Activated CD4-positive, alpha-beta T cell treated with anti-CD3 and anti-CD28 coated beads, Interleukin-2, Interleukin-6, amounts not matched to agents 100 ng/mL and 50 ng/mL, durations not matched to agents 16 hours and 8 hours (primary cell): ENCODE measurements around the gene OSBPL1A.

ENCODE experiments used
- DNase-seq: peaks from one replicate; pipeline ENCODE4 v3.0.0-alpha.2; 2020

OSBPL1A gene

DNA sequence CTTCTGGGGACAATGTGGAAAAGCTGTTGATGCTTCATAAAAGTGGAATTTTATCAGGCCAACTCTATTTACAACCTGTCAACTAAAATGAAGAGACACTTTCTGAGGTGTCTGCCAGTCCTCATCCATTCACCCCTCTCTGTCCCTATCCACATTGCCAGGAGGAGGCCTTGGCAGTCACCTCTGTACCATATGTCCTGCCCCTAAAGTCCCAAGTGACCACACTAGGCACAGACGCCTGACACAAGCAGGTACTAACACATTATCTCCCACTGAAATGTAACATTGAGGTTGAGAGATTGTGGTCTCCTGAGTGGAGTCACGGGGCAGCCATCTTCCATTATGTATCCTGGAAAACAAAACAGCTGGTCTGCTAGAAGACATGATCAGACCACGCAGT lies 71.4 kb downstream of the OSBPL1A start:
- no peak for DNase-seq

DNA sequence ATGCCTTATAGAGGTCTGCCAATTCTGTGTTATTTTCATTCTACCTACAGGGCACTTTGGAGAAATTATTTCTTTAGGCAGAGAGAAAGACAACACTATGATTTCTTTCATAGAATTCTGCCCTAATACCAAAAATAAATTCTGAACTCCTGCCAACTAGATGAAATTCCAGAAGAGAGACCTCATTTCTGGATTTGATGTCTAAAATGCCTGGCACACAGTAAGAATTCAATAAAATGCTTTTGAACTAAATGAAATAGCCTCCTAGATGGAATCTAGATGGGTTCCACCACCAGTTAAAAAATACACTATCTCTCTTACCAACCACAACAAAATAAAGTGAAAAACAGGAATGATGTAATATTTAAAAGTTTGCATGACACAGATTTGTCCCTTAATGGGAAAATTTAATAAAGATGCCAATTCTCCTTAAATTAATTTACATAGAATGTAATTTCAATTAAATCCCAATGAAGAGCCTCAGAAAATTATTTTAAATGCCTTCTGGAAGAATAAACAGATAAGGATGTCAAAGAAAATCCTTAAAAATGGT lies 75.0 kb downstream of the OSBPL1A start:
- DNase-seq, result no peak

DNA sequence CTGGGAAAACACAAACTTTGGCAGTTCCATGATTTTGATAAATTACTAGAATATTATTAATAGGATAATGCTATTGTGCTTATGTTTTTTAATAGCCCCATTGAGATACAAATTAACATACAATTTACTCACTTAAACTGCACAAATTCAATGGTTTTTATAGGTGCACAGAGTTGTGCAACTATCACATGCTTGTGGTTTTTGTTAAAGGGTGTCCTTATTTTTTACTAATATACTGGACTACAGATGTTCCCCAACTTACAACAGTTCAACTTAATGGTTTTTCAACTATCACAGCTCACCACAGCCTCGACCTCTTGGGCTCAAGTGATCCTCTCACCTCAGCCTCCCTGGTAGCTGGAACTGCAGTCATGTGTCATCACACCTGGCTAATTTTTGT lies 76.6 kb downstream of the OSBPL1A start:
- no peak for DNase-seq

DNA sequence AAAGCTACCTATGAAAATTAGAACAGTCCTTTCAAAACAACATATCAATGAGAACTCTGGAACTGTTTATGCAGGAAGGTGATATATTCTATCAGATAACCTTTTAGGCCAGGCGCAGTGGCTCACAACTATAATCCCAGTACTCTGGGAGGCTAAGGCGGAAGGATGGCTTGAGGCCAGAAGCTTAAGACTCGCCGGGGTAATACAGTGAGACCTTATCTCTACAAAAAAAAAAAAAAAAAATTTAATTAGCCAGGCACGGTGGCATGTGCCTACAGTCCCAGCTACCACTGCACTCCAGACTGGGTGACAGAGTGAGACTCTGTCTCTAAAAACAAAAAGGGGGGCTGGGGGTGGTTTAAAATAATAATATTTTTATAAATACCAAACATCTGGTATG lies 77.9 kb downstream of the OSBPL1A start:
- DNase-seq, result no peak

DNA sequence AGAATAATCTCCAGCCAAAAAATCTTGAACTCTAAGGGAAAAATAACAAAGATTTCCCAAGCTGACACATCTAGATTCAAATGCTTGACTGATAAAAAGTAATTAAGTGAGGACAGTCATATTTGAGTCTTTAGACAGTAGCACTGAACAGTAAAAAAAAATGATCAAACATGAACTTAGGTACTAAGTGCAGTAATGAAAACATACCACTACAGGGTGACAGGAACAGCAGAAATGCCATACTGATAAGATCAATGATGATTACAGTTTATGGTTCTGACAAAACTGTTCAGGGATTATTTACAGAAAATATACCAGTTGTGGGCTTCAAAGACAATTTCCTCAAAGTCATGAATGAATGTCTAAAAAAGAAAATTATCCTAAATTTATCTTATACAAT lies 80.3 kb downstream of the OSBPL1A start:
- no peak for DNase-seq

DNA sequence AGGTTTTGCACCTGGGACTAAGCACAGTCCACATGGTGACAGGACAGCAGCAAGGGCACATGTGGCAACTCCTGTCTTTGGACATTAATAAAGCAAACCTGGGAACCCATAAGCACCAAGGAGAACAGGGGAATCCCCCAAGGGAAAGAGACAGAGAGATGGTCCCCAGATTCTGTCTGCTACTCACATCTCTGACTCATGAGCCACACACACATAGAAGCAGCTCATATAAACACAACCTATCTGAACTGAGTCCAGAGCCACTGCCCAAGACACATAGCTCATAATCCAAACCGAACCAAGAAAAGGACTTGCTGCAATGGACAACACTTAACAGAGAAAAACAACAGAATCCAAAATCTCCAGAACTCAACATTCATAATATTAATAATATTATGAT lies 82.5 kb downstream of the OSBPL1A start:
- no peak for DNase-seq

DNA sequence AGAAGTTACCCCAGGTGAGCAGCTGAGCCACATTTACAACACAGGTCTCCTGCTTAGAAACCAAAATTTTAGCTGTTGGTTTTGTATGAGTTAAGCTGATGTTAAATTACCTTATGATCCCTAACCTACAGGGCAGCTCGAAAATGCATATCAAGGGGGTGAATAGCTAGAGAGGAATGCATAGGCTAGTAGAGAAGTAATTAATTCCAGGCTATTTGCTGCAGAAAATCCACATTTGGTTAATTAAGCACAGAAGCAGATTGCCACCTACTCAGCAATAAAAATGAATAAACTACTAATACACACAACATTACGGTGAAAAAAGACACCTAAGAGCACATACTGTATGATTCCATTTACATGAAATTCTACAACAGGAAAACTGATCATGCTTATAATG lies 91.4 kb downstream of the OSBPL1A start:
- DNase-seq, result no peak

DNA sequence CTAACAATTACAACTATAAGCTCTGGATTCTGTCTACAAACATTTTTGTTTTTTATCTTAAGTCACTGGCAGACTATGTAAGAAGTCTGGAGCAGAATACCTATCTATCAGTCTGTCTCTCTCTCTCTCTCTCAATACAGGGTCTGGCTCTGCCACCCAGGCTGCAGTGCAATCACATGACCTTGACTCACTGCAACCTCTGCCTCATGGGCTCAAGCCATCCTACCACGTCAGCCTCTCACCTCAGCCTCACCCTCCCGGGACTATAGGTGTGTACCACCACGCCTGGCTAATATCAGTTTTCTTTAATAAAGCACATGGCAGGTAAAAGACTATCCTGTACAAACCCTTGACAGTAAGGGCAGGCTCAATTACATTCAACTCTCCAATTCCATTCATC lies 96.9 kb downstream of the OSBPL1A start:
- no peak for DNase-seq

DNA sequence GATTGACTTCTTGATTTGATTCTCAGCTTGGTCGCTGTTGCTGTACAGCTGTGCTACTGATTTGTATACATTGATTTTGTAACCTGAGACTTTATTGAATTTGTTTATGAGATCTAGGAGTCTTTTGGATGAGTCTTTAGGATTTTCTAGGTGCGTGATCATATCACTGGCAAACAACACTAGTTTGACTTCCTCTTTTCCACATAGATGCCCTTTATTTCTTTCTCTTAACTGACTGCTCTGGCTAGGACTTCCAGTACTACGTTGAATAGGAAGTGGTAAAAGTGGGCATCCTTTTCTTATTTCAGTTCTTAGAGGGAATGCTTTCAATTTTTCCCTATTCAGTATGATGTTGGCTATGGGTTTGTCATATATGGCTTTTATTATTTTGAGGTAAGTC lies 101.3 kb downstream of the OSBPL1A start:
- no peak for DNase-seq

DNA sequence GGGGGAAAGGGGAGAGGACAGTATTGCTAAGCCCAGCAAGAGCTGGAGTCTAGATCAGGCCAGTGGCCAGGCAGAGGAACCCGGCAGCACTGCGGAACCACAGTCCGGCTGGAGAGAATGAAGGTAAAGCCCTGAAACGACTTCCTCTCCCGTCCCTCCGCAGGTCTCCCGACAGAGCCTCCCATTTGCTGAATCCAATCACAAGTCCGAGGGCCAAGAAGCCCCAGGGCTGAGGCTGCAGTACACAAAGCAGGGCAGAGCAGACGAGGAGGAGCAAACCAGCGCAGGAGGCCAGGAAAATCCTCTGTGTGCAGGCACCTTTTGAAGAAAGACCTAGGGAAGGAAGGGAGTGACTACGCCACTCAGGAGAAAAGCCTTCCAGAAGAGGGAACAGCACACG lies 104.4 kb downstream of the OSBPL1A start:
- no peak for DNase-seq

DNA sequence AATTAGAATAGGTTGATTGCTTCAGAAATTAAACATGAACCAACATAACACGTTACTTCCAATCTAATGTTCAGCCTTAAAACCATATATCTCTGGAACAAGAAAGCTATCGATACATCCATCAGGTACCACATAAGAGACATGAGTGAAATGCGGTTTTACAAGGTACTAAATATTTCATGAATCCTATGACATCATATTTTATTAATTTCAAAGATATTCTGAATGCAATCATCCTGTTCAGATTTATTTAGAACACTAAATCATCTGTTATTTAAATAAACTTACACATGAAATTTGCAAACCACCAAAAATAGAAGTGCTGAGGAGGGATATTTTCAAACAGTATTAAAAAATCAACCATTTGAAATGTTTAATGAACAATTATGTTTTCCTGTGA lies 119.0 kb downstream of the OSBPL1A start:
- no peak for DNase-seq

DNA sequence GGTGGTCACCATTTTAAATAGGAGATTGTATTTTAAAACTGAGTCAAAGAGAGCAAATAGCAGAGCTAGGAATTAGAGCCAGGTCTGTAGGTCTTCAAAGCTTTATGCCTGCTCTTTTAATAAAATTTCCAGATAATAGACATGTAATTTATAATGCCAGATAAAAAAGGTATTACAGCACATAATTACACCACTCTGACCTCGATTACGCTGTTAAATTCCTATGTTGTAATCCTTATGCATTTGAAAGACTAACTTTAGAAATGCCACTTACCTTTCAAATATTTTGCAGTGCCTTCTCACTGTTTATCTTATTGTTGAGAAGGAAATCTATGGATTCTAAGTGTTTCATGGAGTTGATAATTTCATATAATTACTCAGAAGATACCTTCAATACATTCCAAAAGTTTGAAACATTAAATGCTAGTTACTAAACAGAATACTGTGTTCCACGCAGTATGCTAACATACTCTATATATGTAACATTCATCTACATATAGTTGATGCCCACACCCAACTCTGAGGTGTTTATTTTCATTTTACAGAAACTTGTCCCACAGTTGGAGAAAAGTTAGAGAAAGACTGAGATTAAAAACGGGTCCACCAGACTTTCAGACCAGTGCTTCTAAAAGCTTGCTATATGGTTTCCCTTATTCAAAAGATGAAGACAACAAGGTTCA lies 120.0 kb downstream of the OSBPL1A start:
- DNase-seq, result no peak

DNA sequence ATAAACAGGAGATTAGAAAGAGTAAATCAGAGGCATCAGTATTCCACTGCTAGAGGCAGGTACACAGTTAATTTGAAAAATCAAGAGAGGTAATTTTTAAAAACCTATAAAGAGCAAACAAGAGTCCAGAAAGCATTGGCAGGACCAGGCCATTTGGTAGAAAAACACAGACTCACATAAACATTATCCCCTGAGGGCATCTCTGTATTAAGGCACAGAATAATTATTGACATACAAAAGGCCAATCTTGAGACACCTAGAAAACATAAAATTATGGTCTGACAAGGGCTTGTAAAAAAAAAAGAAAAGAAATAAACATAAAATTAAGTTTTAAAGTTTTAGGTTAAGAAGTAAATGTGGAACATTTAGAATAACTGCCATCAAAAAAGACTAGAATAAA lies 120.6 kb downstream of the OSBPL1A start:
- DNase-seq, result no peak

DNA sequence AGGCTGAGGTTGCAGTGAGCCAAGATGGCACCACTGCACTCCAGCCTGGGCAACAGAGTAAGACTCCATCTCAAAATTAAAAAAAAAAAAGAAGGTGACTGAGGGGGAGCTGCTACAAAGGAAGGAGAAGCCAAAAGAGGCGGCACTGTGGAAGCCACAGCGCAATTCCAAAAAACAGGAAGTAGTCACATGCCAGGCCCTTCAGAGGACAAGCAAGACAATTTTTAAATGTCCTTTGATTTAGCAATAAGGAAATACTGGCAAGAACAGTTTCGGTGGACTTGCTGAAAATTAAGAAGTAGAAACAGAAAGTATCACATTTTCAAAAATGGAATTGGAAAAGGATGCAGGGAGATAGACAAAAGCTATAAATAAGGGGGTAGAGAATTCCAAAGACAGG lies 122.8 kb downstream of the OSBPL1A start:
- DNase-seq, result no peak

DNA sequence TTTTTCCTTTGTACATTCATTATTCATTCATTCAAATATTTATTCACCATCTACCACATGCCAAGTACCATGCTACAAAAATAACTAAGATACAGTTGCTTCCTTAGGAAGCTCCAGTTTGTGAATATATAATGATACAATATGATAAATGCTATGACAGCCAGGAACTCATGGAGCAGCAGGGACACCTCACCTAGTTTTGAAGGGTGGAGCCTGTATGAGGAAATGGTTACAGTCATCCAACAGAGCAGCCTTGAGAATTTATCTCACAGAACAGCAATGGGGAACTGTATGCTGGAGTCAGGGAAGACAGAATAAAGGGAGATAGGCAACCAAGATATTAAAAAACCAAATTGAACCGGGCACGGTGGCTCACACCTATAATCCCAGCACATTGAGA lies 124.0 kb downstream of the OSBPL1A start:
- no peak for DNase-seq

DNA sequence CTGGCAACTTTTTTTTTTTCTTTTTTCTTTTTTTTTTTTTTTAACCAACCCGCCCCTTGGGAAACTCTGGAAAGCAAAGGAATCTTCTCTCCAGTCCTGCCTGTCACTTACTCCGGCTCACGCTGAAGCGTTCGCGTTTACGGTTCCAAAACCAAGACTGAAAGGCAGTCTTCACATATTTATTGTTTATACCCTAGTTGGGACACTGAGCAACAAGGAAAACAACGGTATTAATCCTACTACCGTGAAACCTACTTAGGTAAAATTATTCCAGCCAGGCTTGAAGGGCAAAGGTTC lies 125.4 kb downstream of the OSBPL1A start:
- no peak for DNase-seq

DNA sequence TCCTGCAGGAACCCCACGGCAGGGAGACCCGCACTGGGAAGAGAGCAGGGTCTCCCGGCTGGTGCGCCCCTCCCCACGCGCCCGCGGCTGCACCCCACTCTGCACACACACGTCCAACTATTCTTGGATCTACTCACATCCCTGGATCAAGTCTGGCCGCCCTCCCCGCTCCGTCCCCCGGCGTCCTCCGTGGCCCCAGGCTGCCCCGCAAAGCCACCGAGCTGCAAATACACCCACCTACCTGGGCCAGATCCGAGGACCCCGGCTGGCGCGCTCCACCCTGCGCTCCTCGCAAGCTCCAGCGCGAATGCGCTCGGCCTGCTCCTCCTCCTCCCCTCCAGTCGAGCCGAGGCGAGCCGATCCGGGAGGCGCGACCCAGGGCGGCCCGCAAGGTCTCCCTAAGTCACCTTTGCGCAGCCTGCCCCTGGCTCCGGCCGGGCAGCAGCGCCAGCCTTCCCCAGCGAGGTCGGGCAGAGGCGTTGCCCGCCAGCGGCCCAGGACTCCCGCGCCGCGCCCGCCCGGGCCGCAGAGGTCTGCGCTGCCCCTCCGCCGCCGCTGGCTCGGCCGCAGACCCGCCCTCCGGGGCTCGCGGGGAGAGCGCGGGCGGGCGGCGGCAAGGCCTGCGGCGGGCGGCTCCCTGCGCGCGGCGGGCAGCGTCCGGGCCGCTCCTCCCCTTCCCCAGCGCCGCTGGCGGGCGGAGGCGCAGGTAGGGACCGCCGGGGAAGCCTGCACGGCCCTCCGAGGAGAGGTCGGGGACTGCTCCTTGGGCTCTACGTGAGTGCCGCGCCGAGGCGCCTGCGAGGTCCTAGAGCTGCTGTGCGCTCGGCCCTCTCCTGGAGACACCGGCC lies 126.0 kb downstream of the OSBPL1A start:
- peak; percentile 58 for DNase-seq

DNA sequence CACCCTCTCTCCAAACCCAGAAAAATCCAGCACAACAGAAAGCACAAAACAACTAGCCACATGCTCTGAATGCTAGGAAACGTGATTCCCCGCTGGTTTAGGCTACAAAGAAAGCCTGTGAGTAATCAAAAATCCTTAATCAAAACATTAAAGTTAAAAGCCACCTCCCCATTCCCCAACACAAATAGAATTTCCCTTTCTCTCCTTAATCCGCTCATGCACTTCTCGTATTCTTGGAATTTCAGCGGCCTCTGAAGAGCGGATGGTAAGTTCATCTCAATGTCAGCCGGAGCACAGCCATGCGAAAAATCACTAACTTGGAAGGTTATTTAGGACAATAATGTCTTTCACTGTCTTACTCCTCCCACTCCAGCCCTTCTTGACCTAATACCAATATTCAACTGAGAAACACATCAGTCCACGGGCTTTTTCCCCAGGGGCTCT lies 126.7 kb downstream of the OSBPL1A start:
- no peak for DNase-seq

DNA sequence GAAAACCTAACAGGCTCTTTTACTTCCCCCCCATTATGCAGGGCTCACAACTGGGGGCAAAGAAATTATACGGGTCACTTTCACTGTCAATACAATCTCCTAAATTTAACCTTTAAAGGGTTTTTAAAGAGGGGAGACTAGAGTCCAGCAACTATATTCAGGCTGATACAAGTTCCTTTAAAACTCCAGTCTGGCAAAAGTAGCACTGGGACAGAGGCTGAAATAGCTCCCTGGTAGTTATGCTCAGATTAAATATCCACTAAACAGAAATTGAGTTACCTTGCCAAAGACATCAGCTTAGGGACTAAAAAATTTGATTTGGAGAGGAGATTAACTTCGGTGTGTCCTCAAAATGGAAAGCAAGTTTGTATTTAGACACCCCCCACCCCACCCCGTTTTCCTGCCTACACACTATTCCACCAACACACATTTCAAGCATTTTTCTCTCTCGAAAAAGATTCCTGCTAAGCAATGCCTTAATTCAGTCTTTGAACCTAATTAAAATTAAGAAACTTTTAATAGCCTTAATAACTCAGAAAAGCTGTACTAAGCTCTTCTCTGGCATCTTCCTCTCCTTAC lies 127.2 kb downstream of the OSBPL1A start:
- DNase-seq, result no peak

DNA sequence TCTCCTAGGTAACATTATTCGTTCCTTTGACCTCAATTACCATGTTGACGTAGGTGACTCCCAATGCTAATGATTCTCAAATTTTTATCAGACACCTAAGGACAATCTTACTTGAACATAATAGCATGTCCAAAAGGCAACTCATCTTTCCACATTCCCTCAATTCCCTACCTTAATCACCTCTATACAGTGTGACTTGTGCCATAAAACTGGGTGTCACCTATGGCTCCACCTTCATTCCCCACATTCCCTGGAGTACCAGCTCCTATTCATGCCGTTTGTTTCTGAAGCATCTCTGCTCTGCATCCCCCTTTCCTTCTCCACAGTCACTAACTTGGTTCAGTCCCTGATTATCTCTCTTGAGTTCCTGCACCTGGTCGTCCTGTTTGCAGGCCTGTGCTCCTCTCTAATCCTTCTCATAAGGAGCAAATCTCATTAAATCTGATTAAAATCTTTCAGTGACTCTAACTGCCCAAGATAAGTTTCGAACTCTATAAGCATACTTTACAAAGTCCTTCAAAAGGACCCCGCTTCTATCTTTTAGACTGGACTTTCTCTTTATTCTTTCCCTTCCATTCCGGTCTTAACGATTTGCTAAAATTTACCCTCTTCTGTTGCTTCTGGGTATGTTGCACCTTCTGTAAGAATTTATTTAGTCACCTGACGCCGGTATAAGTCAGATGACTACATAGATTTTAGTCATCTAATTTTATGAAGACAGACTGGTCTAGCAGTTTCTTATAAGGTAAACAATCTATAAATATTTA lies 128.7 kb downstream of the OSBPL1A start:
- DNase-seq, result no peak

DNA sequence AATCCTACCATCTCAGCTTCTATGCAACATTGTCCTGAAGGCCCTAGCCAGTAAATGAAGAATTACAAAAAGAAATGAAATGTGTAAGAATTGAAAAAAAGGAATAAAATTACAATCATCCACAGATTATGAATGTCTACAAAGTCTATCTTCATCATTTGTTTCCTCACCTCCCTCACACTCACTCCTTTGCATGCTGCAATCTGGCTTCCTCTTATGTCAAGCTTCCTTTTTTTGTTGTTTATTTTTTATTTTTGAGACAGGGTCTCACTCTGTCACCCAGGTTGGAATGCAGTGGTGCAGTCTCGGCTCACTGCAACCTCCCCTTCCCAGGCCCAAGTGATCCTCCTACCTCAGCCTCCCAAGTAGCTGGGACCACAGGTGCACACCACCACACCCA lies 129.7 kb downstream of the OSBPL1A start:
- no peak for DNase-seq

DNA sequence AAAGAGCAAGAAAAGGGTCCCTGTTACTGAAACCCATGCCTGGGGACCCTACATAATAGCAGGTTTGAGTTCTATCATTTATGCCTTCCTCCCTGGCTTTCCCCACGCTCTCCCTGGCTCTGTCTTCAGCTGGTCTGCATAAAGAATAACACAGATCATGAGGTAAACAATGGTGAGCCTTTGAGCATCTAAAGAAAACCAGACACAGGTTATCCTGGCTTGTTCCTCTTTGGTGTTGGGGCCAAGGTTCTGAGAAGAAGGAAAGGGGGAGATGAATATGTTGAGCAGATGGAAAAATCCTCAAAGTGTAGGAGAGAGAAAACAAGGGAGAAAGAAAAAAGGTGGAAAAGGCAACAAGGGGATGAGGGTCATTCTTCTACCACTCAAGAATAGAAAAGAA lies 131.5 kb downstream of the OSBPL1A start:
- DNase-seq, result no peak

DNA sequence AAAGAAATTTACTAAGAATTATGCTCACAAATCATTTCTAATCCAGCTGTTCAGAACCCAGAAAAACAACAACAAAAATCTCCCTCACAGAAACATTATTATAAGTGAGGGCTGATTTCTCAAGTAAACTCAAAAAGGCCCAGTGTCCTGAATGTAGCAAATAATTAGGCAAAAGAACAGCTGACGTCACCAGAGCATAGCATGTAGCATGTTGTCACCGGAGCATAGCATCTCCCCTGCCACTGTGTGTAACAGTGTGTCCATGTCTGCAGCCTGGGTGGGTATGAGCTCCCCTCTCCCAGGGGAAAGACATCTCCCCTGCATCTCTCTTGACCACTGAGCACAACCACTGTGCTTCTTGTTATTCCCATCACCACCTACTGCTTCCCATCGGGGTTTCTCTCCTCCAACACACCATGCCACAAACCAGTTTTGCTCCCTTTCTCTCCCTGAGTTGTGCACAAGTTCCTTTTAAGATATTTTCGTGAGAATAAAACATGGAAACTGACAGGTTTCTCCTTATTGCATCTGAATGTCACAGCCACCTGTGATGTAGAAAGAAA lies 132.0 kb downstream of the OSBPL1A start:
- no peak for DNase-seq
